Measurements from ENCODE around the gene MAST2.

DNA sequence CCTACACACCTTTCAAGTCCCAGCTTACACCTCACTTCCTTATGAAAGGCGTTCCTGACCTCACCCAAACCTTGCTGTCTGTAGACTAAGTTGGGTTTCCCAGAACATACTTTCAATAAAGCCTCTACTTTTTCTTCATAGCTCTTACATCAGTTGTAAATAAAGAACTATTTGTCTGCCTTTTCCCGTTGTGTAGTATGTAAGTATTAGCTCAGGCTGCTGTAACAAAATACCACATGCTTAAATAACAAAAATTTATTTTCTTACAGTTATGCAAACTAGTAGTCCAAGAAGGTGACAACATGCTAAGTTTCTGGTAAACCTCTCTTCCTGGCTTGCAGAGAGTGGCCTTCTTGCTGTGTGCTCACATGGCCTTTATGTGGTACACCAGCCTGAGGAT lies 86.7 kb downstream of the MAST2 start:
- TF ChIP-seq, protein P1, sequence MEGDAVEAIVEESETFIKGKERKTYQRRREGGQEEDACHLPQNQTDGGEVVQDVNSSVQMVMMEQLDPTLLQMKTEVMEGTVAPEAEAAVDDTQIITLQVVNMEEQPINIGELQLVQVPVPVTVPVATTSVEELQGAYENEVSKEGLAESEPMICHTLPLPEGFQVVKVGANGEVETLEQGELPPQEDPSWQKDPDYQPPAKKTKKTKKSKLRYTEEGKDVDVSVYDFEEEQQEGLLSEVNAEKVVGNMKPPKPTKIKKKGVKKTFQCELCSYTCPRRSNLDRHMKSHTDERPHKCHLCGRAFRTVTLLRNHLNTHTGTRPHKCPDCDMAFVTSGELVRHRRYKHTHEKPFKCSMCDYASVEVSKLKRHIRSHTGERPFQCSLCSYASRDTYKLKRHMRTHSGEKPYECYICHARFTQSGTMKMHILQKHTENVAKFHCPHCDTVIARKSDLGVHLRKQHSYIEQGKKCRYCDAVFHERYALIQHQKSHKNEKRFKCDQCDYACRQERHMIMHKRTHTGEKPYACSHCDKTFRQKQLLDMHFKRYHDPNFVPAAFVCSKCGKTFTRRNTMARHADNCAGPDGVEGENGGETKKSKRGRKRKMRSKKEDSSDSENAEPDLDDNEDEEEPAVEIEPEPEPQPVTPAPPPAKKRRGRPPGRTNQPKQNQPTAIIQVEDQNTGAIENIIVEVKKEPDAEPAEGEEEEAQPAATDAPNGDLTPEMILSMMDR (IDR thresholded peaks at IDR 0.05; ENCODE audit: low read depth, low read length): no peak
- no peak for TF ChIP-seq MYC (IDR thresholded peaks at IDR 0.05; ENCODE audit: low read depth, low read length)
- no peak for TF ChIP-seq POLR2A (IDR thresholded peaks at IDR 0.05; ENCODE audit: extremely low read depth, insufficient read length)
- TF ChIP-seq, protein P2, sequence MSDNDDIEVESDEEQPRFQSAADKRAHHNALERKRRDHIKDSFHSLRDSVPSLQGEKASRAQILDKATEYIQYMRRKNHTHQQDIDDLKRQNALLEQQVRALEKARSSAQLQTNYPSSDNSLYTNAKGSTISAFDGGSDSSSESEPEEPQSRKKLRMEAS (IDR thresholded peaks at IDR 0.05; ENCODE audit: low read depth, low read length): no peak
